Skeletal muscle cell (primary cell): ENCODE results near the gene BAG1.
A peak's percentile ranks its signal among the peaks of the same experiment; 100 is the strongest.

Experiments
- DNase-seq: peaks from one replicate; pipeline ENCODE4 v3.0.0-alpha.2; 2010; ENCODE audit warnings: low read depth
- H3K4me3 ChIP-seq: 2 replicates; pipeline ENCODE4 v1.5.1; 2011; ENCODE audit warnings: low read depth, mild to moderate bottlenecking, control low read depth, low read length, moderate library complexity

BAG1 gene

DNA sequence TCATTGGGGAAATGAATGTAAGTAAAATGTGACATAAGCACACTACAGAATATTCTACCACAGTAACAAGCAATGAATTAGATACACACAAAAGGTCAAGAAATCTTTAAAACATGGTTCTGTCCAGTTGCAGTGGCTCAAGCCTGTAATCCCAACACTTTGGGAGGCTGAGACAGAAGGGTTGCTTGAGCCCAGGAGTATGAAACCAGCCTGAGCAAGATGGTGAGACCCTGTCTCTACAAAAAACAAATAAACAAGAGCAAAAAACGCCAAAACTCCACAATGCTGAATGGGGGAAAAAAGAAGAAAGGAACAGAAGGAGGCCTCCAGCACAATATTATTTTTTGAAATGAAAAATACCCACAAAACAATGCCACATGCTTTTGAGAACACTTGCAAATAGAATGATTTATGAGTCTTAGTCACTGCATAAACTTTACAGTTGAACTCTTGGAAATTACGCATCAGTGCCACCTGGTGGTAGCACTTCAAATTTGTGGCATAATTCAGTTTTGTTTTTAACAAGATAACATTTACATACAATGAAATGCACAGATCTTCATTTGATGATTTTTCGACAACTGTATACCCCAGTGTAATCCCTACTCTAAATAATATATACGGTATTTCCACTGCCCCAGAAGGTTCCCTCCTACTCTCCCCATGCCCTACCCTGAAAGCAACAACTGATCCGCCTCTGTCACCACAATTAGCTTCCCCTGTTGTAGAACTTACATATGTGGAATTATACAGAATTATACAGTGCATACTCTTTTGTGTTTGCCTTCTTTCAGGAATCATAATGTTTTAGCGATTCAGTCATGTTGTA lies 39.0 kb downstream of the BAG1 start:
- H3K4me3 ChIP-seq = no peak overlapping the region
- DNase-seq = peak; percentile 37

- H3K4me3 ChIP-seq = no peak overlapping the region
- no peak for DNase-seq
Measured at GRCh38 chr9:33223696-33224095, 40.8 kb downstream of the BAG1 start.

- no peak for DNase-seq
- H3K4me3 ChIP-seq = no peak overlapping the region
Measured at GRCh38 chr9:33222031-33222430, 42.5 kb downstream of the BAG1 start.

GRCh38 chr9:33221568-33221884 lies 43.0 kb downstream of the BAG1 start:
- no peak overlapping the region for H3K4me3 ChIP-seq
- no peak for DNase-seq

- H3K4me3 ChIP-seq = no peak overlapping the region
- DNase-seq = no peak
Measured at GRCh38 chr9:33220681-33221567, 43.6 kb downstream of the BAG1 start.

- DNase-seq = no peak
- no peak overlapping the region for H3K4me3 ChIP-seq
Measured at GRCh38 chr9:33211695-33212393, 52.7 kb downstream of the BAG1 start.

- H3K4me3 ChIP-seq = no peak overlapping the region
- no peak for DNase-seq
Measured at GRCh38 chr9:33210006-33210715, 54.3 kb downstream of the BAG1 start.

DNA sequence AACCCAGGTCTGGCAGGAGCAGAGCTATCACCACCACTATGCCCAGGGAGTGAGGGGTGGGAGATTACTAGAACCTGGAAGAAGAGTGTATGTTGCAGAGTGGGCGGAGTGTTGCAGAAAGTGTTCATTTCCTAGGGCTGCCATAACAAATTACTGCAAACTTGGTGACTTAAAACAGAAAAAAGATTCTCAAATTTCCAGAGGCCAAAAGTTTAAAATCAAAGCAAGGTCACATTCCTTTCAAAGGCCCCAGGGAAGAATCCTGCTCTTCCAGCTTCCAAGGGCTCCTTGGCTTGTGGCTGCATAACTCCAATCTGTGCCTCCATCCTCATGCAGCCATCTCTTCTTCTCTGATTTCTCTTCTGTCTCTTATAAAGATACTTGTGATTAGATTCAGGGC lies 55.1 kb downstream of the BAG1 start:
- no peak overlapping the region for H3K4me3 ChIP-seq
- DNase-seq = no peak

GRCh38 chr9:33202552-33203201 lies 61.8 kb downstream of the BAG1 start:
- DNase-seq = peak; percentile 81
- H3K4me3 ChIP-seq = no peak overlapping the region
